HUES6 (cell line): ENCODE data around the gene FXYD2.

Experiments
- H3K27ac ChIP-seq: 2 replicates; pipeline ENCODE4 v1.7.0; 2013; ENCODE audit warnings: low read depth, mild to moderate bottlenecking, low read length, inconsistent platforms
- H3K27me3 ChIP-seq: 2 replicates; pipeline ENCODE4 v1.6.1; 2013; ENCODE audit warnings: low read length; ENCODE audit not compliant: control insufficient read depth, insufficient read depth
- H3K36me3 ChIP-seq: 2 replicates; pipeline ENCODE4 v1.6.1; 2013; ENCODE audit warnings: low read length; ENCODE audit not compliant: control insufficient read depth, insufficient read depth
- H3K4me1 ChIP-seq: 2 replicates; pipeline ENCODE4 v1.6.1; 2013; ENCODE audit warnings: low read length; ENCODE audit not compliant: control insufficient read depth, insufficient read depth
- H3K4me3 ChIP-seq: 2 replicates; pipeline ENCODE4 v1.5.1; 2013; ENCODE audit warnings: low read depth, low read length
- H3K9ac ChIP-seq: one replicate; pipeline ENCODE4 v1.6.1; 2013; ENCODE audit warnings: mild to moderate bottlenecking, low read length
- H3K9me3 ChIP-seq: 2 replicates; pipeline ENCODE4 v1.6.1; 2013; ENCODE audit warnings: low read depth, low read length; ENCODE audit not compliant: control insufficient read depth, insufficient read depth

The FXYD2 gene

GRCh38 chr11:117826832-117827231 lies 2.3 kb upstream of the FXYD2 start:
- H3K27ac ChIP-seq, result no peak overlapping the region
- H3K4me3 ChIP-seq, result no peak overlapping the region
- H3K4me1 ChIP-seq, result peaks cover 53% of the 10 kb centered on the region
- peaks cover 3% of the 10 kb centered on the region; the same call in 1 of the 2 replicates for H3K27me3 ChIP-seq
- no peaks in the 10 kb centered on the region for H3K36me3 ChIP-seq
- H3K9ac ChIP-seq, result no peak overlapping the region
- H3K9me3 ChIP-seq, result no peaks in the 10 kb centered on the region

GRCh38 chr11:117826190-117826570 lies 1.6 kb upstream of the FXYD2 start:
- H3K27ac ChIP-seq, result no peak overlapping the region
- H3K9me3 ChIP-seq, result no peaks in the 10 kb centered on the region
- peaks cover 47% of the 10 kb centered on the region for H3K4me1 ChIP-seq
- H3K27me3 ChIP-seq, result peaks cover 3% of the 10 kb centered on the region; the same call in 1 of the 2 replicates
- H3K4me3 ChIP-seq, result no peak overlapping the region
- no peak overlapping the region for H3K9ac ChIP-seq
- no peaks in the 10 kb centered on the region for H3K36me3 ChIP-seq

DNA sequence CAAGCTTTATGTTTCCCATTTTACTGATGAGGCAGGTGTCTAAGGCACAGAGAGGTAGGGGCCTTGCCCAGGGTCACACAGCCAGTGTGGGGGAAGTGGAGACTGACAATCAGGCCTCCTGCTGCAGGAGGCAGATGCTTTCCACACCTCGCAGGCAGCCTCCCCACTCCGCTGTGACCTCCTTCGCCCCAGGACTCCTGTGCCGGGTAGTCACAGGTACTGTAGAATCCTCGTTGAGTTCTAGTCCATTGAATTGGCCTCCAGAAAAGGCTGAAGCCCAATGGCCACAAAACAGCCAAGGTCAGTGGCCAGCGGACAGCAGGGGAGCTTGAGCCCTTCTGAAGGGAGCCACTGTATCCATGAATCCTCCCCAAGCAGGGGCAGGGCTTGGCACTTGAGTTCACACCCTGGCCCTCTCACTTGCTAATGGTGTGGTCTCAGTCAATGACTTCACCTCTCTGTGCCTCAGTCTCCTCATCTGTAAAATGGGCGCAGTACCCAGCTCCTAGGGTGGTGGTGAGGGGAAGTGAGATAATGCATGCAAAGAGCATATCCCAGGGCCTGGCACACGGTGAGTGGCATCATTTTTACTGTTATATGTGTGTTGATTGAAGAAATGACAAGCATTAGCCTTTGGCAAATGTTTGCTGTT lies 1.1 kb upstream of the FXYD2 start:
- 0 out of 2 replicates have a peak, but pooled peaks cover 3% of the 10 kb centered on the region for H3K27me3 ChIP-seq
- no peak overlapping the region for H3K9ac ChIP-seq
- no peak overlapping the region for H3K4me3 ChIP-seq
- no peaks in the 10 kb centered on the region for H3K9me3 ChIP-seq
- peaks cover 42% of the 10 kb centered on the region for H3K4me1 ChIP-seq
- H3K27ac ChIP-seq, result no peak overlapping the region
- H3K36me3 ChIP-seq, result no peaks in the 10 kb centered on the region

DNA sequence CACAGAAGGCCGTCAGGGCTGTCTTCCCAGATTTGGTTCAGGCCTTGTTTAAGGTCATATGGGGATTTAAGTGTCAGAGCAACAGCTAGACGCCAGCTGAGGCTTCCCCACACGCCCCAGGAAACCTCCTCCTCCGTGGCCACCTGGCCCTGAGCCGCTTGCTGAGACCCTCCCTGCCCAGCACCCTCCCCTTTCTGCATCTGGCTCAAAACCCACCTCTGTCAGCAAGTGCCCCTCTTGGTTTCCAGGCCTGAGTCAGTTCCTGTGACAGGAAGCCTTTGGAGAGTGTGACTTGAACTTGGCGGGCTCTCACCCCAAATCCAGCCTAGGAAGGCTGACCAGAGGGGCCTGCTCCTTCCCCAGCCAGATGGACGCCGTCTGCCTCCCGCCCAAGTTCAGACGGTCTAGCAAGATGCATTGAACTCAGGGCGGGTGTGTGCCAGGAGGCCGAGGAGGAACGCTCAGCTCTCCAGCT lies 561 bp downstream of the FXYD2 start:
- Histone ChIP-seq H3K4me3 (no peak overlapping the region), H3K4me1 (peaks cover 46% of the 10 kb centered on the region), H3K9me3 (no peaks in the 10 kb centered on the region), H3K27ac (no peak overlapping the region), H3K9ac (no peak overlapping the region), H3K36me3 (no peaks in the 10 kb centered on the region), H3K27me3 (0 out of 2 replicates have a peak, but pooled peaks cover 3% of the 10 kb centered on the region)

- Histone ChIP-seq H3K9ac (no peak overlapping the region), H3K27me3 (0 out of 2 replicates have a peak, but pooled peaks cover 3% of the 10 kb centered on the region), H3K27ac (no peak overlapping the region), H3K4me3 (no peak overlapping the region), H3K36me3 (no peaks in the 10 kb centered on the region), H3K9me3 (no peaks in the 10 kb centered on the region), H3K4me1 (peaks cover 46% of the 10 kb centered on the region)
These were observed 1.1 kb downstream of the FXYD2 start for GRCh38 chr11:117823294-117823945.

DNA sequence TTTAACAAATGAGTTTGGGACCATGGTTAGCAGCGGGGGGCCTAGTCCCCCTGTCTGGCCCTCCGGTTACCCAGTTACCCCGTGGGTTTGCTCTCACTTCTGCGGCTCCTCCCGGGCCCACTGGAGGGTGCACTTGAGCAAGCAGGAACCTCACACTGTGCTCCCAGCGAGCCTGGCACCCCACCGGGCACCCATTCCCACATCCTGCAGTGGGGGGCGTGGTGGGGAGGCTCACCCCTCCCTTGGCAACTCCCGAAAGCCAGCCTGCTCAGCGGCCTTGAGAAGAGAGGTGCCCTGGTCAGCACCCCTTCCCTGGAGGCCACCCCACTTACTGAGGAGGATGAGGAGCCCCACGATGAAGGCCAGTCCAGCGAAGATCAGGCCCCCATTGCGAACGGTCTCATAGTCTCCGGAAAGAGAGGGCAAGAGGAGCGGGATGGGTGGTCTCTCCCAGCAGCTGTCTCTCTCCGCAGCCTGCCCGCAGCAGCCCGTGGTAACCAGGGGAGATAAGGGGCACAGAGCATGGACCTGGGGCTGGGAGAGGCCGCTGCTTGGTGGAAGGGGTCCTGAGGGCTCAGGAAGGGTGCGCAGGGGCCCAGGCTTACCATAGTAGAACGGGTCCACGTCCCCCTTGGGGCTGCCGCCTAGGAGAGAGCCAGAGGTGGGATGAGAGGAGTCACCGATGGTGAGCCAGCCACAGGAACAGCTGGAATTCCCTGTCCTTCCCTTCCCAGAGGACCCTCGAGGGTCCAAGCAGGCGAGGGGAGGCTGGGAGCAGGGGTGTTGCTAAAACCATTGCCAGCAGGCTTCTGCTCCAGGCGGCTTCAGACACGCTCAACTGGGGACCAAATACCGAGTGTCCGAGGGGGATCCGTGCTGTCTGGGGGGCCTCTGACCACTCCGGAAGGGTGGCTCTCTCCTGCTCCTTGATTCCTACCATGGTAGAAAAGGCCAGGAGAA lies 2.2 kb downstream of the FXYD2 start:
- H3K36me3 ChIP-seq, result no peaks in the 10 kb centered on the region
- H3K9ac ChIP-seq, result no peak overlapping the region
- no peak overlapping the region for H3K27ac ChIP-seq
- H3K4me3 ChIP-seq, result no peak overlapping the region
- 0 out of 2 replicates have a peak, but pooled peaks cover 3% of the 10 kb centered on the region for H3K27me3 ChIP-seq
- H3K4me1 ChIP-seq, result peaks cover 53% of the 10 kb centered on the region
- H3K9me3 ChIP-seq, result no peaks in the 10 kb centered on the region

DNA sequence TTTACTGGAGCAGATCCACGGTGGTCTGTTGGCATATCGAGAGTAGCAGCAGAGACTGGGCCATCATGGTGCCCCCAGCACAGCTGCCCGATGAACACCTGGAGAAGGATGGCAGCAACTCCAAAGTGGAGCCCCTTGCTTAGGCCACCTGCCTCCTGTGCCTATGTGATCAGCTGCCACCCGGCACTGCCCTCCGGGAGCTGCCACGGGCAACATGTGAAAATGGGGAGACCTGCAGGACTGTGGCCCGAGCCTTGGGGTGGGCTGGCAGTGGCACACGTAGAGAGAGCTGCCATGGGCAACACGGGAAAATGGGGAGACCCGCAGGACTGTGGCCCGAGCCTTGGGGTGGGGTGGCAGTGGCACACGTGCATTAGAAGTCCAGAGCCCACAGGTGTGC lies 3.1 kb downstream of the FXYD2 start:
- Histone ChIP-seq H3K4me1 (peaks cover 62% of the 10 kb centered on the region), H3K36me3 (no peaks in the 10 kb centered on the region), H3K27me3 (0 out of 2 replicates have a peak, but pooled peaks cover 3% of the 10 kb centered on the region), H3K27ac (no peak overlapping the region), H3K9me3 (no peaks in the 10 kb centered on the region), H3K9ac (no peak overlapping the region), H3K4me3 (no peak overlapping the region)

- Histone ChIP-seq H3K27ac (no peak overlapping the region), H3K36me3 (no peaks in the 10 kb centered on the region), H3K9ac (no peak overlapping the region), H3K27me3 (0 out of 2 replicates have a peak, but pooled peaks cover 3% of the 10 kb centered on the region), H3K4me1 (peaks cover 71% of the 10 kb centered on the region), H3K9me3 (no peaks in the 10 kb centered on the region), H3K4me3 (no peak overlapping the region)
These were observed 4.0 kb downstream of the FXYD2 start for GRCh38 chr11:117820516-117820915.

GRCh38 chr11:117820071-117820470 lies 4.5 kb downstream of the FXYD2 start:
- H3K9me3 ChIP-seq, result no peaks in the 10 kb centered on the region
- H3K9ac ChIP-seq, result no peak overlapping the region
- peaks cover 76% of the 10 kb centered on the region for H3K4me1 ChIP-seq

DNA sequence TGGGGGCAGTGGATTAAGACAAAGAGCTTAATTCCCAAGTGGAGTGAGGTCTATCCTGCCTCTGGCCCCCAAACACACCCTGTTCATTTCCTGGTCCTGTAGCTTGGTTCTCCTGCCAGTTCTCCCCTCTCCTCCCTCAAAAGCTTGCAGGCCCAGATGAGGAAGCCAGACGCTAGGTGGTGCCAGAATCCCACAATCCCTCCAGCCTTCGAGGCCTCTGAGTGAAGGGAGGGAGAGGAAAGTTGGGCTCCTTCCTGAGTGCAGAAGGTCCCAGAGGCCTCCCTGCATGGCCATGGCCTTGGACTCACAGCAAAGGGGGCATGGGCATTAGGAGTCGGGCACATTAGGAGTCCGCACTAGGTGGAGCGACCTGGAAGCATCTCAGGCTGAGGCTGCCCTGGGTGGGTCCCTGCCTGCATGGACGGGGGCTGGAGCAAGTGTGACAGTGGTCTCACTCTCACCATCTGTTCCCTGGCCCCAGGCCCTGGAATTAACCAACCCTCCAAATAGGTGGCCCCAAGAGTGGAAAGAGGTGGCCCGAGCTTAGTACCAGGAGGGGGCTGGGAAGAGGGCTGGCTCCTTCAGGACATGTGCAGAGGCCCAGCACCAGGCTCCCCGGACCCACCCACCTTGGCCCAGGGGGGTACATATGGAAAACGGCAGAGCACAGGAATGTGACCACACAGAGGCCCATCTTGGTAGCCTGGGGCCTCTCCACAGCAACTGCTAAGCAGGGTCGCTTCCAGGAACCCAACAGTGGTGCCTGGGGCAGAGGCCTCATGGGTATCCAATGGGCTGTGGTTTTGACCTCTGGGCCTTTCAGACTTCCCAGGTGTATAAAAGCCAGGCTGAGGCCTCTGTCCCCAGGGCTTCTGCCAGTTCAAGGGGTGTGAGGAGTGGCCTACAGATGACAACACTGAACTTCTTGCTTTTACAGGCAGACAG lies 5.2 kb downstream of the FXYD2 start:
- H3K4me3 ChIP-seq, result no peak overlapping the region
- H3K9ac ChIP-seq, result no peak overlapping the region
- H3K27ac ChIP-seq, result no peak overlapping the region
- no peaks in the 10 kb centered on the region for H3K9me3 ChIP-seq
- H3K4me1 ChIP-seq, result peaks cover 80% of the 10 kb centered on the region
- no peaks in the 10 kb centered on the region for H3K27me3 ChIP-seq
- no peaks in the 10 kb centered on the region for H3K36me3 ChIP-seq

More at GRCh38 chr11:117820071-117820470, 4.5 kb downstream of the FXYD2 start:
- Histone ChIP-seq H3K27ac (no peak overlapping the region), H3K36me3 (no peaks in the 10 kb centered on the region), H3K4me3 (no peak overlapping the region), H3K27me3 (0 out of 2 replicates have a peak, but pooled peaks cover 1% of the 10 kb centered on the region)
